IMR-90 (cell line): ENCODE measurements around the gene YBX2. TPM values are rescaled to one million over a fixed set of nuclear protein-coding genes. Genes with fewer than 3 reads are reported as not detected.

Source experiments
- ATAC-seq: fragments of 200-7000 bp; cut with Tn5 transposase; 2 replicates; pipeline ENCODE4 v1.9.1; 2020; ENCODE audit warnings: low read depth, mild to moderate bottlenecking, moderate library complexity
- BruUV-seq: library from RNA; stranded (reverse); fragments of 400-500 nt; replicated peaks from 2 replicates; lab custom pipeline; 2021; lab: Mats Ljungman, UMichigan
- CTCF ChIA-PET: fragments of 300-600 bp; formaldehyde crosslinking; extraction: SDS; loops from one replicate; lab custom pipeline; 2021; ENCODE audit warnings: antibody characterized with exemption; lab: Yijun Ruan, JAX
- POLR2A ChIA-PET: fragments of 300-600 bp; sonication (Branson Sonifier 250); formaldehyde crosslinking; loops from one replicate; lab custom pipeline; 2022; ENCODE audit warnings: antibody characterized with exemption; ENCODE audit not compliant: unreplicated experiment; lab: Charles Lee
- DNase-seq: peaks from one replicate; pipeline ENCODE4 v3.0.0; 2013
- H2AFZ ChIP-seq: replicated peaks from 2 replicates; pipeline ENCODE3; 2013; ENCODE audit warnings: low read length, mild to moderate bottlenecking; ENCODE audit not compliant: poor library complexity
- H2AK5ac ChIP-seq: 2 replicates; pipeline ENCODE4 v1.6.1; 2013; ENCODE audit warnings: low read depth, low read length, inconsistent platforms
- H2AK9ac ChIP-seq: replicated peaks from 2 replicates; pipeline ENCODE3; 2013; ENCODE audit warnings: mild to moderate bottlenecking, low read depth, low read length, moderate library complexity; ENCODE audit not compliant: poor library complexity
- H2BK120ac ChIP-seq: 2 replicates; pipeline ENCODE4 v1.6.1; 2013; ENCODE audit warnings: low read depth, low read length, inconsistent platforms
- H2BK15ac ChIP-seq: 3 replicates; pipeline ENCODE4 v1.6.1; 2013; ENCODE audit warnings: low read depth, low read length, inconsistent platforms
- H2BK20ac ChIP-seq: 2 replicates; pipeline ENCODE4 v1.6.1; 2013; ENCODE audit warnings: low read depth, mild to moderate bottlenecking, inconsistent platforms, low read length, moderate library complexity
- H2BK5ac ChIP-seq: 2 replicates; pipeline ENCODE4 v1.6.1; 2013; ENCODE audit warnings: mild to moderate bottlenecking, low read depth, low read length, inconsistent platforms; ENCODE audit not compliant: poor library complexity, severe bottlenecking
- H3K14ac ChIP-seq: replicated peaks from 2 replicates; pipeline ENCODE4 v1.6.1; 2013; ENCODE audit warnings: low read depth, low read length, inconsistent platforms
- H3K18ac ChIP-seq: 2 replicates; pipeline ENCODE4 v1.6.1; 2013; ENCODE audit warnings: low read depth, low read length, control low read depth
- H3K23ac ChIP-seq: 2 replicates; pipeline ENCODE4 v1.6.1; 2013; ENCODE audit warnings: low read depth, low read length, inconsistent platforms
- H3K27ac ChIP-seq: 2 replicates; pipeline ENCODE4 v1.5.1; 2013; ENCODE audit warnings: mild to moderate bottlenecking, control low read depth, low read length; ENCODE audit not compliant: insufficient read depth
- H3K27me3 ChIP-seq: 2 replicates; pipeline ENCODE4 v1.6.1; 2013; ENCODE audit warnings: low read length; ENCODE audit not compliant: control insufficient read depth, insufficient read depth
- H3K36me3 ChIP-seq: 2 replicates; pipeline ENCODE4 v1.6.1; 2013; ENCODE audit warnings: low read length, mixed read lengths; ENCODE audit not compliant: control insufficient read depth, insufficient read depth
- H3K4ac ChIP-seq: 2 replicates; pipeline ENCODE4 v1.6.1; 2013; ENCODE audit warnings: low read depth, low read length, inconsistent platforms
- H3K4me1 ChIP-seq: 2 replicates; pipeline ENCODE4 v1.6.1; 2013; ENCODE audit warnings: low read length, mixed read lengths; ENCODE audit not compliant: control insufficient read depth, insufficient read depth
- H3K4me2 ChIP-seq: 2 replicates; pipeline ENCODE4 v1.6.1; 2013; ENCODE audit warnings: low read depth, mild to moderate bottlenecking, control low read depth, low read length, moderate library complexity
- H3K4me3 ChIP-seq: 2 replicates; pipeline ENCODE4 v1.5.1; 2013; ENCODE audit warnings: low read depth, mild to moderate bottlenecking, control low read depth, low read length, moderate library complexity; ENCODE audit not compliant: insufficient read depth
- H3K56ac ChIP-seq: 2 replicates; pipeline ENCODE4 v1.6.1; 2013; ENCODE audit warnings: low read length, inconsistent platforms; ENCODE audit not compliant: insufficient read depth; ENCODE audit errors: extremely low read depth
- H3K79me1 ChIP-seq, 2 experiments: 2 replicates each; pipeline ENCODE4 v1.6.1; 2013; ENCODE audit warnings: low read length in 2 of 2, inconsistent platforms in 1 of 2, low read depth in 1 of 2
- H3K9ac ChIP-seq: 2 replicates; pipeline ENCODE4 v1.6.1; 2013; ENCODE audit warnings: low read depth, low read length, control low read depth
- H3K9me1 ChIP-seq: 2 replicates; pipeline ENCODE4 v1.6.1; 2013; ENCODE audit warnings: low read length, inconsistent platforms; ENCODE audit not compliant: insufficient read depth
- H3K9me3 ChIP-seq: 2 replicates; pipeline ENCODE4 v1.6.1; 2013; ENCODE audit warnings: low read length; ENCODE audit not compliant: control insufficient read depth, insufficient read depth
- H4K20me1 ChIP-seq: 2 replicates; pipeline ENCODE4 v1.6.1; 2013; ENCODE audit warnings: low read length, inconsistent platforms; ENCODE audit not compliant: insufficient read depth
- H4K5ac ChIP-seq: 2 replicates; pipeline ENCODE4 v1.6.1; 2013; ENCODE audit warnings: mild to moderate bottlenecking, low read depth, low read length, control low read depth
- H4K8ac ChIP-seq, 2 experiments: 2 replicates each; pipeline ENCODE4 v1.6.1; 2013; ENCODE audit warnings: low read depth in 2 of 2, low read length in 2 of 2, control low read depth in 1 of 2, inconsistent platforms in 1 of 2
- H4K91ac ChIP-seq: 2 replicates; pipeline ENCODE4 v1.6.1; 2013; ENCODE audit warnings: low read depth, low read length, inconsistent platforms; ENCODE audit not compliant: insufficient read depth
- BHLHE40 ChIP-seq: fragments of 150-350 bp; IDR thresholded peaks from 2 replicates; pipeline ENCODE4 v1.6.1; 2016; ENCODE audit warnings: mild to moderate bottlenecking, low read depth, low read length
- CEBPB ChIP-seq: IDR thresholded peaks from 2 replicates; pipeline ENCODE4 v1.6.1; 2012; ENCODE audit warnings: low read depth, low read length, improper control_type of control experiment
- CHD1 ChIP-seq: IDR thresholded peaks from 2 replicates; pipeline ENCODE4 v1.6.1; 2012; ENCODE audit warnings: low read depth, low read length, improper control_type of control experiment
- ELK1 ChIP-seq: fragments of 150-350 bp; IDR thresholded peaks from 2 replicates; pipeline ENCODE4 v1.6.1; 2016; ENCODE audit warnings: low read depth, mild to moderate bottlenecking, low read length, moderate library complexity, borderline replicate concordance
- FOS ChIP-seq: fragments of 150-350 bp; IDR thresholded peaks from 2 replicates; pipeline ENCODE4 v1.6.1; 2016; ENCODE audit warnings: low read depth, low read length
- MAFK ChIP-seq: IDR thresholded peaks from 2 replicates; pipeline ENCODE4 v1.6.1; 2012; ENCODE audit warnings: low read depth, low read length, improper control_type of control experiment
- MAZ ChIP-seq: IDR thresholded peaks from 2 replicates; pipeline ENCODE4 v1.6.1; 2012; ENCODE audit warnings: low read depth, mild to moderate bottlenecking, low read length, improper control_type of control experiment, moderate library complexity, borderline replicate concordance
- MXI1 ChIP-seq: IDR thresholded peaks from 2 replicates; pipeline ENCODE4 v1.6.1; 2012; ENCODE audit warnings: low read depth, mild to moderate bottlenecking, low read length, moderate library complexity, borderline replicate concordance
- NFE2L2 ChIP-seq: fragments of 150-350 bp; IDR thresholded peaks from 2 replicates; pipeline ENCODE4 v1.6.1; 2016; ENCODE audit warnings: low read depth, mild to moderate bottlenecking, low read length
- POLR2A ChIP-seq: IDR thresholded peaks from 2 replicates; pipeline ENCODE4 v1.6.1; 2012; ENCODE audit warnings: mild to moderate bottlenecking, low read depth, low read length
- RAD21 ChIP-seq: IDR thresholded peaks from 2 replicates; pipeline ENCODE4 v1.6.1; 2012; ENCODE audit warnings: low read length, improper control_type of control experiment
- RCOR1 ChIP-seq: IDR thresholded peaks from 2 replicates; pipeline ENCODE4 v1.6.1; 2012; ENCODE audit warnings: mild to moderate bottlenecking, low read length, improper control_type of control experiment; ENCODE audit not compliant: insufficient replicate concordance
- USF2 ChIP-seq: fragments of 150-350 bp; IDR thresholded peaks from 2 replicates; pipeline ENCODE4 v1.6.1; 2017; ENCODE audit warnings: mild to moderate bottlenecking, antibody characterized with exemption, low read length, low read depth
- WGBS, 2 experiments: methylation state at CpG; one replicate each; pipeline versions ENCODE4 v1.1.5 to v1.1.7; 2013; ENCODE audit warnings: missing lambda C conversion rate in 2 of 2; ENCODE audit not compliant: insufficient read length in 1 of 2; ENCODE audit errors: extremely low coverage in 2 of 2; 5-methylcytosine and 5-hydroxymethylcytosine counted together
- dilution Hi-C: fragments of 300-500 bp; cut with HindIII; formaldehyde crosslinking; loops from one replicate; pipeline ENCODE4 v1.14.3; 2018; ENCODE audit warnings: low sequenced_read_pairs; ENCODE audit not compliant: unreplicated experiment
- in situ Hi-C: fragments of 300-500 bp; cut with MboI; formaldehyde crosslinking; loops from 3 replicates; pipeline ENCODE4 v1.14.3; 2019; ENCODE audit warnings: low sequenced_read_pairs, inconsistent platforms, mixed read lengths
- intact Hi-C: fragments of 100-400 bp; cut with micrococcal nuclease; formaldehyde crosslinking; loops from 2 replicates; pipeline ENCODE4 v1.10.0; 2022
- polyA plus RNA-seq, 3 experiments: library from polyadenylated mRNA; depleted of rRNA; stranded (reverse); fragments of >200 nt; gene quantifications; 2 replicates each; pipeline ENCODE4 v1.2.3, GENCODE V29; 2012; ENCODE audit warnings: low replicate concordance in 1 of 3
- total RNA-seq: library from RNA; depleted of rRNA; stranded (reverse); fragments of >200 nt; gene quantifications from 2 replicates; pipeline ENCODE4 v1.2.3, GENCODE V29; 2012
- TF ChIP-seq, protein P1 (sequence below): conservative IDR thresholded peaks from 2 replicates; pipeline ENCODE4 v1.5.1; 2012; ENCODE audit warnings: mild to moderate bottlenecking, low read depth, low read length, improper control_type of control experiment

YBX2 gene
- total and polyA plus RNA-seq, 2 of the 4 experiments (the other 2 are of a cell fraction): 0.17 TPM; not detected in 1

- Histone ChIP-seq H3K4me1 (peaks cover 5% of the 10 kb centered on the region; the same call in 1 of the 2 replicates), H3K14ac (no peak overlapping the region), H2AFZ (no peak overlapping the region), H3K4ac (no peak overlapping the region), H2BK5ac (no peak overlapping the region), H2AK9ac (no peak overlapping the region), H3K18ac (no peak overlapping the region), H4K8ac (no peak overlapping the region), H4K5ac (no peak overlapping the region), H3K4me3 (no peak overlapping the region), H3K9me1 (peaks cover 6% of the 10 kb centered on the region; the same call in 1 of the 2 replicates), H2AK5ac (no peak overlapping the region), H4K91ac (no peak overlapping the region), H3K27ac (no peak overlapping the region), H3K27me3 (no peaks in the 10 kb centered on the region), H3K4me2 (no peak overlapping the region), H2BK15ac (no peak overlapping the region), H3K36me3 (peaks cover 37% of the 10 kb centered on the region), H3K79me1 (peaks cover 10 to 29% of the 10 kb centered on the region in 2 experiments; a peak in 3 of 4 replicates), H3K23ac (no peak overlapping the region), H3K9ac (no peak overlapping the region), H3K9me3 (no peaks in the 10 kb centered on the region), H2BK20ac (no peak overlapping the region), H3K56ac (no peak overlapping the region), H4K20me1 (peaks cover 7% of the 10 kb centered on the region), H2BK120ac (no peak overlapping the region)
- dilution Hi-C loops (no loop called here), in situ Hi-C loops (no loop called here), intact Hi-C loops (loop anchor here (10.0 kb wide), 1 partner anchor 238 kb away; the partner anchor contains the start of gene SENP3)
- 100% methylated on average over 1 of the region's 7 CpGs; no CpG with 5 or more reads in 1 of the 2 experiments for WGBS, 2 experiments
- DNase-seq (no peak), ATAC-seq (no peak)
- CTCF ChIA-PET: no interaction called here
- POLR2A ChIA-PET: no interaction called here
- BruUV-seq: no TSS peak
- no peak for TF ChIP-seq POLR2A
- TF ChIP-seq USF2: no peak
- TF ChIP-seq NFE2L2: no peak
- no peak for TF ChIP-seq MXI1
- TF ChIP-seq CEBPB: no peak
- no peak for TF ChIP-seq BHLHE40
- no peak for TF ChIP-seq FOS
- TF ChIP-seq MAZ: no peak
- no peak for TF ChIP-seq CHD1
- TF ChIP-seq, protein P1, sequence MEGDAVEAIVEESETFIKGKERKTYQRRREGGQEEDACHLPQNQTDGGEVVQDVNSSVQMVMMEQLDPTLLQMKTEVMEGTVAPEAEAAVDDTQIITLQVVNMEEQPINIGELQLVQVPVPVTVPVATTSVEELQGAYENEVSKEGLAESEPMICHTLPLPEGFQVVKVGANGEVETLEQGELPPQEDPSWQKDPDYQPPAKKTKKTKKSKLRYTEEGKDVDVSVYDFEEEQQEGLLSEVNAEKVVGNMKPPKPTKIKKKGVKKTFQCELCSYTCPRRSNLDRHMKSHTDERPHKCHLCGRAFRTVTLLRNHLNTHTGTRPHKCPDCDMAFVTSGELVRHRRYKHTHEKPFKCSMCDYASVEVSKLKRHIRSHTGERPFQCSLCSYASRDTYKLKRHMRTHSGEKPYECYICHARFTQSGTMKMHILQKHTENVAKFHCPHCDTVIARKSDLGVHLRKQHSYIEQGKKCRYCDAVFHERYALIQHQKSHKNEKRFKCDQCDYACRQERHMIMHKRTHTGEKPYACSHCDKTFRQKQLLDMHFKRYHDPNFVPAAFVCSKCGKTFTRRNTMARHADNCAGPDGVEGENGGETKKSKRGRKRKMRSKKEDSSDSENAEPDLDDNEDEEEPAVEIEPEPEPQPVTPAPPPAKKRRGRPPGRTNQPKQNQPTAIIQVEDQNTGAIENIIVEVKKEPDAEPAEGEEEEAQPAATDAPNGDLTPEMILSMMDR: no peak
- TF ChIP-seq RAD21: no peak
- TF ChIP-seq MAFK: no peak
- TF ChIP-seq ELK1: no peak
- TF ChIP-seq RCOR1: no peak
Observed at GRCh38 chr17:7327056-7327455, 32.6 kb upstream of the YBX2 start.
